Bronchial epithelial cell (primary cell): Measurements from ENCODE around the gene SERGEF. TPM values are rescaled to one million over a fixed set of nuclear protein-coding genes. Genes with fewer than 3 reads are reported as not detected.

ENCODE experiments used
- DNase-seq: peaks from one replicate; pipeline ENCODE4 v3.0.0-alpha.2; 2010; ENCODE audit warnings: low read depth
- FAIRE-seq: peaks from 2 replicates; lab custom pipeline; 2011; peaks lifted over from hg19 to GRCh38; lab: Jason Lieb, UNC
- H3K27me3 ChIP-seq: 2 replicates; pipeline ENCODE4 v1.5.1; 2011; ENCODE audit warnings: low read length; ENCODE audit not compliant: control insufficient read depth, insufficient read depth
- H3K36me3 ChIP-seq: 2 replicates; pipeline ENCODE4 v1.5.1; 2011; ENCODE audit warnings: low read length; ENCODE audit not compliant: control insufficient read depth, insufficient read depth
- H3K4me3 ChIP-seq: 2 replicates; pipeline ENCODE4 v1.5.1; 2011; ENCODE audit warnings: mild to moderate bottlenecking, low read depth, low read length, control low read depth
- CTCF ChIP-seq: IDR thresholded peaks from 2 replicates; pipeline ENCODE4 v1.5.1; 2011; ENCODE audit warnings: mild to moderate bottlenecking, moderate library complexity, low read length, control low read depth, inconsistent platforms; ENCODE audit not compliant: insufficient read depth, severe bottlenecking
- total RNA-seq: library from RNA; depleted of rRNA; stranded (reverse); fragments of >200 nt; gene quantifications from 2 replicates; pipeline ENCODE4 v1.2.1, GENCODE V29; 2014

SERGEF gene
- total RNA-seq, 1 donor from 2014 or later, result 29.2 TPM

- no peak for DNase-seq
- FAIRE-seq, result no peak
- TF ChIP-seq CTCF, result no peak
- Histone ChIP-seq H3K36me3 (peaks cover 2% of the 10 kb centered on the region), H3K27me3 (no peaks in the 10 kb centered on the region), H3K4me3 (no peak overlapping the region)
Observed at GRCh38 chr11:17948296-17948695, 64.6 kb downstream of the SERGEF start.

GRCh38 chr11:17939542-17939941 is 73.3 kb downstream of the SERGEF start:
- FAIRE-seq (no peak), DNase-seq (no peak)
- no peaks in the 10 kb centered on the region for H3K36me3 ChIP-seq
- H3K4me3 ChIP-seq, result no peak overlapping the region
- no peaks in the 10 kb centered on the region for H3K27me3 ChIP-seq
- TF ChIP-seq CTCF, result no peak

GRCh38 chr11:17936790-17937189 is 76.1 kb downstream of the SERGEF start:
- FAIRE-seq, result no peak
- Histone ChIP-seq H3K36me3 (no peaks in the 10 kb centered on the region), H3K27me3 (no peaks in the 10 kb centered on the region), H3K4me3 (no peak overlapping the region)
- no peak for DNase-seq
- no peak for TF ChIP-seq CTCF

GRCh38 chr11:17934194-17934593 is 78.7 kb downstream of the SERGEF start:
- no peaks in the 10 kb centered on the region for H3K36me3 ChIP-seq
- no peaks in the 10 kb centered on the region for H3K27me3 ChIP-seq
- no peak for DNase-seq
- no peak overlapping the region for H3K4me3 ChIP-seq
- no peak for FAIRE-seq
- TF ChIP-seq CTCF, result no peak

GRCh38 chr11:17933708-17934107 is 79.1 kb downstream of the SERGEF start:
- no peak for TF ChIP-seq CTCF
- no peak for DNase-seq
- no peak for FAIRE-seq
- Histone ChIP-seq H3K4me3 (no peak overlapping the region), H3K27me3 (no peaks in the 10 kb centered on the region), H3K36me3 (no peaks in the 10 kb centered on the region)

- no peak for TF ChIP-seq CTCF
- Histone ChIP-seq H3K4me3 (no peak overlapping the region), H3K27me3 (no peaks in the 10 kb centered on the region), H3K36me3 (no peaks in the 10 kb centered on the region)
- DNase-seq (no peak), FAIRE-seq (no peak)
Observed at GRCh38 chr11:17932472-17932871, 80.4 kb downstream of the SERGEF start.
